BE2C (cell line): ENCODE data around the gene DBH.

Experiments used
- DNase-seq: peaks from one replicate; pipeline ENCODE4 v3.0.0-alpha.2; 2020
- H3K27me3 ChIP-seq: fragments of 250-450 bp; sonication (Bioruptor Pico); 2 replicates; pipeline ENCODE4 v1.5.1; 2020; ENCODE audit warnings: mild to moderate bottlenecking
- H3K36me3 ChIP-seq: fragments of 250-450 bp; sonication (Bioruptor Pico); 2 replicates; pipeline ENCODE4 v1.5.1; 2020; ENCODE audit warnings: mild to moderate bottlenecking
- H3K4me1 ChIP-seq: fragments of 250-450 bp; sonication (Bioruptor Pico); 2 replicates; pipeline ENCODE4 v1.5.1; 2020
- H3K4me3 ChIP-seq: 2 replicates; pipeline ENCODE4 v1.5.1; 2011; ENCODE audit warnings: low read depth, low read length
- H3K9me3 ChIP-seq: fragments of 250-450 bp; sonication (Bioruptor Pico); 2 replicates; pipeline ENCODE4 v1.5.1; 2020
- TF ChIP-seq, protein P1 (sequence below): IDR thresholded peaks from 2 replicates; pipeline ENCODE4 v1.5.1; 2012; ENCODE audit warnings: mild to moderate bottlenecking, low read depth, low read length

DBH gene

DNA sequence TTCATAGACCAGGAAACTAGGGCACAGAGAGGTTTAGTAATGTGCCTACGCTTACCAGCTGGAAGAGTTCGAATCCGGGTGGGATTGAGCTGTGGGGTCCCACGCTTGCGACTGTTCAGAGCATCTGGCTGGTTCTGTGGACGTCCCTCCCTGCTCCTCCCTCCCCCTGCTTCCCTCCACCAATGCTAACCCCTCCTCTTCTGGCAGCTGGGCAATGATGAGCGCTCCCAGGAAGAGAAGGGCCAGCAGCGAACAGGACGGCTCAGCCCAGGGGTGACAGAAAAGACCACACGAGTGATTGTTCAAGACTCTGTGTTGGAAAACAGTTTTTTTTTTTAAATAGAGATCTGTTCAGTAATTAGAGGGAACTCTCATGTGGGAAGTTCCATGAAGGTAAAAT lies 33.9 kb upstream of the DBH start:
- no peak for DNase-seq
- peaks cover 39% of the 10 kb centered on the region for H3K4me1 ChIP-seq
- H3K36me3 ChIP-seq = peaks cover 55% of the 10 kb centered on the region
- H3K9me3 ChIP-seq = peaks cover 6% of the 10 kb centered on the region; the same call in 1 of the 2 replicates
- TF ChIP-seq, protein P1, sequence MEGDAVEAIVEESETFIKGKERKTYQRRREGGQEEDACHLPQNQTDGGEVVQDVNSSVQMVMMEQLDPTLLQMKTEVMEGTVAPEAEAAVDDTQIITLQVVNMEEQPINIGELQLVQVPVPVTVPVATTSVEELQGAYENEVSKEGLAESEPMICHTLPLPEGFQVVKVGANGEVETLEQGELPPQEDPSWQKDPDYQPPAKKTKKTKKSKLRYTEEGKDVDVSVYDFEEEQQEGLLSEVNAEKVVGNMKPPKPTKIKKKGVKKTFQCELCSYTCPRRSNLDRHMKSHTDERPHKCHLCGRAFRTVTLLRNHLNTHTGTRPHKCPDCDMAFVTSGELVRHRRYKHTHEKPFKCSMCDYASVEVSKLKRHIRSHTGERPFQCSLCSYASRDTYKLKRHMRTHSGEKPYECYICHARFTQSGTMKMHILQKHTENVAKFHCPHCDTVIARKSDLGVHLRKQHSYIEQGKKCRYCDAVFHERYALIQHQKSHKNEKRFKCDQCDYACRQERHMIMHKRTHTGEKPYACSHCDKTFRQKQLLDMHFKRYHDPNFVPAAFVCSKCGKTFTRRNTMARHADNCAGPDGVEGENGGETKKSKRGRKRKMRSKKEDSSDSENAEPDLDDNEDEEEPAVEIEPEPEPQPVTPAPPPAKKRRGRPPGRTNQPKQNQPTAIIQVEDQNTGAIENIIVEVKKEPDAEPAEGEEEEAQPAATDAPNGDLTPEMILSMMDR = no peak
- H3K27me3 ChIP-seq = no peaks in the 10 kb centered on the region
- no peak overlapping the region for H3K4me3 ChIP-seq

DNA sequence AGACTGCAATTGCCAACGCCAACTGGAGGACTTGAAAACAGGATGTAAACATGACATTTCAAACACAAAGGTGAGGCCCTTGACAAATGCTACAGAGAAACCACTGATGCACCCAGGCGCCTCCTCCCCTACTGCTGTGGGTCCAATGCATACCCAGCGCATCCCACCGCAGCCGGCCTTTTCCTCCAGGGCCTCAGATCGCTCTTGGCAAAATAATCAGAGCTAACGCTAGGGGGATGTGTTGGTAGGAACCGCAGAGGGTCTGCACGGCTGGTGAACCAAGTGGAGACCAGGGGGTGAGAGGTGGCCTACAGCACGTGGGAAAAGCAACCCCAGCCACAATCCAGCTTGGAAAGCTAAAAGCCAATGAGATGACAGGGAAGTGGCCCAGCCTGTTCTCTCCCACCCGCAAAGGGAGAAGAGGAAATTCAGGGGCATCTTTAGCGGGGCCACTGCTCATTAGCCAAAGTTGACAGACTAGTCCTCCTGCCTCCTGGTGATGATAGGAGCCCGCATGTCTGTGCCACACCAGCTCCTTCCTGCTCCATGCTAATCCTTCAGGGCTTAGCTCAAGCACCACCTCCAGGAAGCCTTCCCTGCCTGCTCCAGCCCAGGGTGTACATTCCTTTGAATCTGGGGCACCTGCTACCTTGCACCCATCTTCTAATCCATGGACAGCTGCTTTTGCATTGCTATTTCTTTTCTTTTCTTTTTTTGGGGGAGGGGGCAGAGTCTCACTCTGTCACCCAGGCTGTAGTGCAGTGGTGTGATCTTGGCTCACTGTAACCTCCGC lies 32.8 kb upstream of the DBH start:
- Histone ChIP-seq H3K36me3 (peaks cover 61% of the 10 kb centered on the region), H3K4me1 (peaks cover 48% of the 10 kb centered on the region), H3K27me3 (no peaks in the 10 kb centered on the region), H3K9me3 (0 out of 2 replicates have a peak, but pooled peaks cover 2% of the 10 kb centered on the region), H3K4me3 (no peak overlapping the region)
- TF ChIP-seq, protein P1 = peak; percentile 27
- DNase-seq = no peak

DNA sequence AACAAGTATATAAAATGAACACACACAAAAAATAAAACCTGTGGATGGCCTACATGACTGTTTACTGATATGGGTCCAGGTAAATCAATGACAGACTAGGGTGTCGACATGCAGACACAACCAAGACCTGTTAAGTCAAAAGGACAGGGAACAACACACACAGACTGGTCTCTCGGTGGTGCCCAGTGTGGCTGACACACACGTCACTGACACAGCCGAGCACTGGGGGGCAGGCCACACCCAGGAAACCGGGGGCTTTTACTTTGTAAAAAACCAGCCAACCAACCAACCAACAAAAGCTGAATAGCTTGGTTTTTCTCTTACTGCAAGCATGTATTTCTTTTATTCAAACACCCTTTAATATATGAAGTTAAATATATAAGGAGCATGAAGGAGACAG lies 31.9 kb upstream of the DBH start:
- H3K4me1 ChIP-seq = peaks cover 48% of the 10 kb centered on the region
- TF ChIP-seq, protein P1 = peak; percentile 29
- H3K4me3 ChIP-seq = no peak overlapping the region
- DNase-seq = peak; percentile 53
- 0 out of 2 replicates have a peak, but pooled peaks cover 2% of the 10 kb centered on the region for H3K9me3 ChIP-seq
- peaks cover 59% of the 10 kb centered on the region for H3K36me3 ChIP-seq
- no peaks in the 10 kb centered on the region for H3K27me3 ChIP-seq

DNA sequence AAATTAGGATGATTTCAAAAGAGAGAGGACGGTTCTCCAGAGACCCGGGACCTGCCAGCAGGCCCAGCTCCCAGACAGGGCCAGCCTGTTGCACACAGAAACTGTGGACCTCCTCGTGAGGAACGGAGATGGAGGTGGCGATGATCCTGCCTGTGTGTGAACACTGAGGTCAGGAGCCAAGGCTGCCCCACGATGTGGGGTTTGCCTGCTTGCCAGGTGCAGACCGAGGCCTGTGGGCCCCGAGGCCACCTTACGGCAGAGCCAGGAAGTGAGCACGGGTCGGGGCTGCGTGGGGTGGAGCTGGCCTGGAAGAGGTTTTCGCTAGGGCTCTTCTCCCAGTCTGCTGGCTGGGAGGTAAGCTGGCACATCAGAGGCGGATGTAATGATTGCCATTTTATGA lies 31.3 kb upstream of the DBH start:
- Histone ChIP-seq H3K27me3 (no peaks in the 10 kb centered on the region), H3K9me3 (no peaks in the 10 kb centered on the region), H3K36me3 (peaks cover 53% of the 10 kb centered on the region), H3K4me3 (no peak overlapping the region), H3K4me1 (peaks cover 52% of the 10 kb centered on the region)
- TF ChIP-seq, protein P1 = peak; percentile 31
- DNase-seq = peak; percentile 62

DNA sequence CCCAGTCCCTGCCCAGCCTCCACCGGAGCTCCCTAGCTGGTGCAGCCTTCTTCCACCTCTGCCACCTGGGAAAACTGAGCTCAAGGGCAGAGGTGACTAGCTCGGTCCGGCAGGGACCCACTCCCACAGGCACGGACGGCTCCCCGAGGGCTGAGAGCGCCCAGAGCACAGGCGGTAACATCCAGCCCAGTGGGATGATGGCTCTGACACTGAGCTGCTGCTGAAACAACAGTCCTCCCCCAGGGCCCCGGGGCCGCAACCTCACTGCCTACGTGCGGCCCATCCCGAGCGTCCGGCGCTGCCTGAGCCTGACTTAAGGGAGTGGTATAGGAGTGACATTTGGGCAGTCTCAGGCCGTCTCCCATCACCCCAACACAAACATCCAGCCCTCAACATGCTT lies 30.7 kb upstream of the DBH start:
- peaks cover 48% of the 10 kb centered on the region for H3K36me3 ChIP-seq
- no peak for DNase-seq
- TF ChIP-seq, protein P1 = no peak
- H3K9me3 ChIP-seq = no peaks in the 10 kb centered on the region
- peak overlapping the region; percentile 71 for H3K4me3 ChIP-seq
- H3K4me1 ChIP-seq = peaks cover 54% of the 10 kb centered on the region
- H3K27me3 ChIP-seq = no peaks in the 10 kb centered on the region
